NK-92 (cell line): ENCODE data around the gene ME3.

Experiments
- DNase-seq: peaks from one replicate; lab custom pipeline; 2025; ENCODE audit not compliant: unreplicated experiment; lab: John Stamatoyannopoulos, UW

The ME3 gene

GRCh38 chr11:86495351-86495750, 177.1 kb downstream of the ME3 start:
- no peak for DNase-seq

GRCh38 chr11:86492370-86493010, 179.9 kb downstream of the ME3 start:
- DNase-seq: no peak

- DNase-seq: no peak
These were observed 181.4 kb downstream of the ME3 start for GRCh38 chr11:86491027-86491426.

- no peak for DNase-seq
These were observed 181.8 kb downstream of the ME3 start for GRCh38 chr11:86490582-86490981.

- DNase-seq: no peak
These were observed 183.0 kb downstream of the ME3 start for GRCh38 chr11:86489442-86489841.

- DNase-seq: no peak
These were observed 183.9 kb downstream of the ME3 start for GRCh38 chr11:86488553-86488952.

GRCh38 chr11:86487671-86488070, 184.7 kb downstream of the ME3 start:
- DNase-seq: no peak

GRCh38 chr11:86486261-86487030, 186.0 kb downstream of the ME3 start:
- DNase-seq: no peak

- DNase-seq: no peak
These were observed 187.6 kb downstream of the ME3 start for GRCh38 chr11:86484795-86485166.

GRCh38 chr11:86483940-86484794, 188.2 kb downstream of the ME3 start:
- DNase-seq: no peak

- no peak for DNase-seq
These were observed 188.8 kb downstream of the ME3 start for GRCh38 chr11:86483610-86483939.

GRCh38 chr11:86482692-86483091, 189.7 kb downstream of the ME3 start:
- DNase-seq: no peak

GRCh38 chr11:86481399-86481798, 191.0 kb downstream of the ME3 start:
- DNase-seq: no peak

GRCh38 chr11:86478348-86478747, 194.1 kb downstream of the ME3 start:
- DNase-seq: no peak

GRCh38 chr11:86477495-86478155, 194.8 kb downstream of the ME3 start:
- DNase-seq: no peak

- no peak for DNase-seq
These were observed 196.1 kb downstream of the ME3 start for GRCh38 chr11:86476109-86476861.

- no peak for DNase-seq
These were observed 197.4 kb downstream of the ME3 start for GRCh38 chr11:86475027-86475426.

- DNase-seq: no peak
These were observed 198.2 kb downstream of the ME3 start for GRCh38 chr11:86473991-86474833.

GRCh38 chr11:86469491-86470388, 202.7 kb downstream of the ME3 start:
- DNase-seq: no peak
